ENCODE measurements around the gene ZNF878.
A peak's percentile ranks its signal among the peaks of the same experiment; 100 is the strongest.
"Not testable (repeated sequence)": the region's sequence is repeated elsewhere in the genome, so short reads cannot be mapped to it uniquely, and the experiment has no call there.

The ZNF878 gene

DNA sequence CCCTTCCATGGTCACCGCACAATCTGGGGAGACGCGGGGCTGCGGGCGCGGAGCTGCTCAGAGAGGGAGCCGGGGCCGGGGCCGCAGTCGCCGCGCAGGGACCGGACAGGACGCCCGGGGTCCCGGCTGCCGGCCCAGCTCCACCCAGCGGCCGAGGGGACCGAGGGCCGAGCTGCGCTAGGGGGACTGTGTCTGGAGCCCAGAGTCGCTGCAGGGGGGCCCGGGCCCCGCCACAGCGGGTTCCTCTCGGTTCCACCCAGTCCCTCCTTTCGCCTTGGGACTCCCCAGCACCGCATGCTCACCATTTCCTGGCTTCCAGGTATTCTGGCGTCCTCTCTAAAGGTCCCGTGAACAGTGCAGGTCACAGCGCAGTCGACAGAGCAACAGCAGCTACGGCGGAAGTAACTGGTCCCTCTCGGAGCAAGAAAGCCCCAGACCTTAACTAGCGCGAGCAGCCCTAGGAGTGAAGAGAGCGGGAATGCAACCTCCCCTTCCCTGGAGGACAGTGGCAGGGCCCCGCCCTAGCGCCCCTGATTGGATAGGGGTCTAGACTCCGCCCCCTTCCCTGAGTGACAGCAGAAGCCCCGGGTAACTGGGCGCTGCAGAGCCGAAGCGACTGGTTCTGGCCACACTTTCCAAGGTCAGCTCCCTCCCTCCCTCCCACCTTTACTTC is at the start of gene ZNF878:
TSS of gene ZNF878 (minus strand) at position 465 of the 673 bp plus-strand sequence. CDS start at position 305, 160 bp downstream.
- peak; percentile 18 for DNase-seq (ENCODE audit: low read depth)

DNA sequence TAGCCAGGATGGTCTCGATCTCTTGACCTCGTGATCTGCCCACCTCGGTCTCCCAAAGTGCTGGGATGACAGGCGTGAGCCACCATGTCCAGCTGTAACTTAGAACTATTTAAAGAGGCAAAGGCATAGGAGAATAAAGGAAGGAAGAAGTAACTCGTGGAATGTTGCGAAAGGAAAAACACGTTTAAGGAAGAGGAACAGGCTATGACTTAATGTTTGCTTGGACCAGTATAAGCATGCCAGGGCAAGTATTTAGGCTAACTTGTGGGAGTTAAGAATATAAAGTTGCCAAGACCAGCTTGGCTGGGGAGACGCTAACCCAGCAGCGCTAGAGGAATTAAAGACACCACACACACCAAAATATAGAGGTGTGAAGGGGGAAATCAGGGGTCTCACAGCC is 45.3 kb upstream of the ZNF878 start:
- no peak for DNase-seq (ENCODE audit: low read depth)

DNA sequence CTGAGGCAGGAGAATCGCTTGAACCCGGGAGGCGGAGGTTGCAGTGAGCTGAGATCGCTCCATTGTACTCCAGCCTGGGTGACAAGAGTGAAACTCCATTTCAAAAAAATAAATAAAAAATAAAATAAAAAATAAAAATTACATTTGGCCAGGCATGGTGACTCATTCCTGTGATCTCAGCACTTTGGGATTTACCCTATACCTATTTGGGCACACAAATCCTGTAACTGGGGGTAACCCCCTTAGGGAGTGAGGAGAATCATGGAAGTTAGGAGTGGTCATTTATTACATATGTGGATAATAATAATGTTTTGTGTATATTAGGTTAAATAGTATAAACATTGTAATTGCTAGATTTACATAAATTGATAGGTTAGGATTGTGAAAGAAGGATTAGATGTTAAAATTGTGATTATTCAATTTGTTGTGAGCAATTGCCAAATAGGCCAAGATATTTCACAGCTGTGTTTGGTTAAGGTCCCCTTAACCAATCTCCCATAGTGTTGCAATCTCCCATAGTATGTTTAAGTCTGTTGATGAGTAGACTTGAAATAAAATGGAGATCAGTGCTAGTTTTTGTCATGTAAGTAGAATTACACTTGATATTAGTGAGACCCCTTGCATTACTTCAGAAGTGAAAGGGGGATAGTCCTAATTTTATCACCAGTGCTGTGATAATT is 42.5 kb upstream of the ZNF878 start:
- DNase-seq (ENCODE audit: low read depth), result no peak

GRCh38 chr19:12093777-12094176 is 41.0 kb upstream of the ZNF878 start:
- DNase-seq (ENCODE audit: low read depth), result no peak

- DNase-seq (ENCODE audit: low read depth), result no peak
Measured at GRCh38 chr19:12092956-12093355, 40.2 kb upstream of the ZNF878 start.

DNA sequence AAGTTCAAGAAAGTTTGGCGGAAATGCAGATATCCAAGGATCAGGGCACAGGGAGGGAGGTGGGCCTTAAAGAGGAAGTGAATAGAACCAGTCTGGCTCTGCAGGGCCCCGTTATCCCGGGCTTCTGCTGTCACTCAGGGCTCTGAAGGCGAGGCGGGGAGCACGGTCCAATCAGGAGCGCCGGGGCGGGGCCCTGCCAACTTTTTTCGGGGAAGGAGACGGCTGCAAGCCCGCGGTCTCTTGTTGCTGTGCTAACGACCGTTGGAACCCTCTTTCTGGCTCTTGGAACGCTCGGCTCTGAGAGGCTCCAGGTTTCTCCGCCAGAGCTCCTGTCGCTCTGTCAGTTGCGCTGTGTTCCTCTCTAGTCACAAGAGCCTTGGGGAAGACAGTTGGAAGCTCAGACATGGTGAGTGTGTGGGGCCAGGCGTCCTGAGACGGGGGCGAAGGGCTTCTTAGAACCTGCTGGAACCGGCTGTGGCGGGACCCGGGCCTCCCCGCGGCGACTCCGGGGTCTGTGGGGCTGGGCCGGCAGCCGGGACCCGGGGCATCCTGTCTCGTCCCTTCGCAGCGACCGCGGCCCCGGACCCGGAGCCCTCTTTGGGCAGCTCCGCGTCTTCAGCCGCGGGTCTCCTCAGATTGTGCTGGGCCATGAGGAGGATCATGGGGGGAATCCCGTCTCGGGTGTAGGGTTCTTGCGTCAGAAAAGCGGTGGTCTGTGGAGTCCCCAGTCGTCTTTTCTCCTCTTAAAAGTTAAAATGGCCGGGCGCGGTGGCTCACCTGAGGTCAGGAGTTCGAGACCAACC is 39.5 kb upstream of the ZNF878 start:
- peak; percentile 23 for DNase-seq (ENCODE audit: low read depth)

DNA sequence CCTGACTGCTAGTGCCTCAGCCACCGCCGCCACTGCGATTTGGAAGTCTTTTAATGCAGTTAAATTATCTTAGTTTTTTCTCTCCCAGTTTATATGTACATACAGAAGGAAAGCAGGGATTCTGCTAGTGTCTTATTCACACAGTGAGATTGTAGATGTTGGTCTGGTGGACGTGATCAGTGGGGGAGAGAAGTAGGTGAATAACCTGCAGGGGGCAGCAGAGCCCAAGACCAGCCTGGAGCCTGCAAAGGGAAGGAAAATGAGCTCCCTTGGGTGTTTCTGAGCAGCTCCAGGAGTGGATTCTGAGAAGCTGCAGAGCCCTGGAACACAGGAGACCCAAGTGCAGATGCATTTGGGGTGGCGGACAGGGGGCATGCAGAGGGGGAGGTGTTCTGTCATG is 38.0 kb upstream of the ZNF878 start:
- DNase-seq (ENCODE audit: low read depth), result peak; percentile 30

DNA sequence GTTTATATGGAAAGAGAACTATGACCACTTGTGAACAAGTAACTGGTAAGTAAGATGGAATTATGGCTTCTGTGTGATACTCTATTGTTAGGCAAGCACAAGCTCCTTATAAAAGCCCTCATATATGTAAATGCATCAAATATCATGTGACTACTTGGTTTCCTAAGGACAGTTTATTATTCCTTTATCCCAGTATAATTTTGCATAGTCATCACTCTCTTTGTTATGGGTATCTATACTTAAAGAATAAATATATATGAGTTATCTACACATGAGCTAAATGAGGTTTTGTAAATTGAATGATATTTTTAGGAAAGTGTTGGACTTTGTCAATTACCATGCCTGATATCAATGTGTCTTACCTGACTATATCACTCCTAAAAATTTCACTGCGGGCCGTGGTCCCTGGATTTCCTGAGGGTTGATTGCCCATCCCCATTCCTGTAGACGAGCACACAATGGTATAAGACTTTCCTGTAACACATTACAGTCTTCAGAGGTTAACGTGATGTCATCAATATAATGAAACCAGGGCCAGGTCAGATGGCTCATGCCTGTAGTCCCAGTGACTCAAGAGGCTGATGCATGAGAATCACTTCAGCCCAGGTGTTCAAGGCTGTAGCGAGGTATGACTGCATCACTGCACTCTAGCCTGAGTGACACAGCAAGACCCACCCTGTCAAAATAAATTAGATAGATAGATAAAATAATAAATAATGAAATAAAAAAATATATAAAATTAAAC is 32.5 kb upstream of the ZNF878 start:
- no peak for DNase-seq (ENCODE audit: low read depth)

DNA sequence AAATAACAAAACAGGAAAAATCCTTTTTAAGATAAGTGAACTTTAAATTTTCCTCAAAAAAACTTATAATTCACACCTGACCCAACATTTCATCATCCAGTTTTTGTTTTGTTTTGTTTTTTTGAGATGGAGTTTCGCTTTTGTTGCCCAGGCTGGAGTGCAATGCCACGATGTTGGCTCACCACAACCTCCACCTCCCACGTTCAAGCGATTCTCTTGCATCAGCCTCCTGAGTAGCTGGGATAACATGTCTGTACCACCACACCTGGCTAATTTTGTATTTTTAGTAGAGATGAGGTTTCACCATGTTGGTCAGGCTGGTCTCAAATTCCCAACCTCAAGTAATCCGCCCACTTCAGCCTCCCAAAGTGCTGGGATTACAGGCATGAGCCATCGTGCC is 30.6 kb upstream of the ZNF878 start:
- not testable (repeated sequence) for DNase-seq (ENCODE audit: low read depth)

DNA sequence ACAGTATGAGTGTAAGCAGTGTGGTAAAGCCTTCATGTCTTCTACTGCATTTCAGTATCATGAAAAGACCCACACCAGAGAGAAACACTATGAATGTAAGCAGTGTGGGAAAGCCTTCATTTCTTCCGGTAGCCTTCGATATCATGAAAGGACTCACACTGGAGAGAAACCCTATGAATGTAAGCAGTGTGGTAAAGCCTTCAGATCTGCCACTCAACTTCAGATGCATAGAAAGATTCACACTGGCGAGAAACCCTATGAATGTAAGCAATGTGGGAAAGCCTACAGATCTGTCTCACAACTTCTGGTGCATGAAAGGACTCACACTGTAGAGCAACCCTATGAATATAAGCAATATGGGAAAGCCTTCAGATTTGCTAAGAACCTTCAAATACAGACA is 24.6 kb upstream of the ZNF878 start:
- DNase-seq (ENCODE audit: low read depth), result no peak

GRCh38 chr19:12076331-12076730 is 23.6 kb upstream of the ZNF878 start:
- DNase-seq (ENCODE audit: low read depth), result not testable (repeated sequence)

GRCh38 chr19:12075538-12076139 is 22.9 kb upstream of the ZNF878 start:
- DNase-seq (ENCODE audit: low read depth), result no peak

DNA sequence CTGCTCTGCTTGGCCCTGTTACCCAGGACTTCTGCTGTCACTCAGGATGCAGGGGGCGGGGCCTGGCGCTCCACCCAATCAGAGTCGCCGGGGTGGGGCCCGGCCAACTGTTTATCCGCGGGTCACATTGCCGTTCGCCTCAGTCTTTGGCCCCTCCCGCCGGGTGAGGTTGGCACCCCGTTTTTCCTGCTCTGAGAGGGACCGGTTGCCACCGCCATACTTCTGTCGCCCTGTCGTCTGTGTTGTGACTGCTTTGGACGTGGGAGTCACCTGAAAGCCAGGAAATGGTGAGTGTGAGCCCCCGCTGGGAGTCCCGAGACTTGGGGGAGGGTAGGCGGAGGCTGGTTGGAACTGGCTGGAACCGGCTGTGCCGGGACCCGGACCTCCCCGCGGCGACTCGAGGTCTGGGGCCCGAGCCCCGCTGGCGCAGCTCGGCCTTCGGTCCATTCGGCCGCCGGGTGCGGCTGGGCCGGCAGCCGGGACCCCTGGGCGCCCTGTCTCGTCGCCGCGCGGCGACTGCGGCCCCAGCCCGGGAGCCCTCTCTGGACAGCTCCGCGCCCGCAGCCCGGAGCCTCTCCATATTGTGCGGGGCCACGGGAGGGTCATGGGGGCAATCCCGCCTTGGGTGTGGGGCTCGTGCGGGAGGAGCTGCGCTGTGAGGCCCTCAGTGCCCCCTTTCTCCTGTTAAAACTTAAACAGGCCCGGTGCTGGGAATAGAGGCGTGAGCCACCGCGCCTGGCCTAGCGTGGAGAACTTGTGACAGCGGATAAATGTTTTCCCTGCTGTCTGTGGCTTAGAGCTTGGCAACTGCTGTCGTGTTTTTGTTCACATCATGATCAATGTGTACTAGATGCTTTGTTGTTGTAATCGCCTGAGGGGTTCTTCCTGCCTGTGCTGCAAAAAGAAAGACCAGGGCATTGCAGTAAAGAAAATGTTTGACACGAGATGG is 12.1 kb upstream of the ZNF878 start, which contains the start of gene ZNF844:
TSS of gene ZNF844 (plus strand) at position 142 of the 949 bp plus-strand sequence. CDS start at position 285, 143 bp downstream.
- DNase-seq (ENCODE audit: low read depth), result peak; percentile 59

- no peak for DNase-seq (ENCODE audit: low read depth)
Measured at GRCh38 chr19:12055784-12056183, 3.0 kb upstream of the ZNF878 start.

DNA sequence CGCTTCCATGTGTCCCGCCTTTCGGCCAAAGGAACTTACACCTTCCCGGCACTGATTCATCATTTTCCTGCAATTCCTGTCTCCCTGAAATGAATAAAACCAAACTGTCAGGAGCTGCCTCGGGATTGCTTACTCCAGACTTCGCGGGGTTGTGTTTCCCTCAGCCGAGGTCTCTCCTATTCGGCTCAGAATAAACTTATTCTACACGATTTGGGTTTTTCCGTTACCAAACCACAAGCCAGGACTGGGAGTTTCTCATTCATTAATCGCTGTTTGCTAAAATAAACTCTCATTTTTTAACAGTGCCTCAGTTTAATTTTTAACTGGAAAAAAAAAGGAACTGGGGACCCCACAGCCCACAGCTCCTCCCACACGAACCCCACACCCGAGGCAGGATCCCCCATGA is 667 bp downstream of the ZNF878 start:
- DNase-seq (ENCODE audit: low read depth), result no peak

- DNase-seq (ENCODE audit: low read depth), result no peak
Measured at GRCh38 chr19:12047868-12048267, 4.9 kb downstream of the ZNF878 start.

DNA sequence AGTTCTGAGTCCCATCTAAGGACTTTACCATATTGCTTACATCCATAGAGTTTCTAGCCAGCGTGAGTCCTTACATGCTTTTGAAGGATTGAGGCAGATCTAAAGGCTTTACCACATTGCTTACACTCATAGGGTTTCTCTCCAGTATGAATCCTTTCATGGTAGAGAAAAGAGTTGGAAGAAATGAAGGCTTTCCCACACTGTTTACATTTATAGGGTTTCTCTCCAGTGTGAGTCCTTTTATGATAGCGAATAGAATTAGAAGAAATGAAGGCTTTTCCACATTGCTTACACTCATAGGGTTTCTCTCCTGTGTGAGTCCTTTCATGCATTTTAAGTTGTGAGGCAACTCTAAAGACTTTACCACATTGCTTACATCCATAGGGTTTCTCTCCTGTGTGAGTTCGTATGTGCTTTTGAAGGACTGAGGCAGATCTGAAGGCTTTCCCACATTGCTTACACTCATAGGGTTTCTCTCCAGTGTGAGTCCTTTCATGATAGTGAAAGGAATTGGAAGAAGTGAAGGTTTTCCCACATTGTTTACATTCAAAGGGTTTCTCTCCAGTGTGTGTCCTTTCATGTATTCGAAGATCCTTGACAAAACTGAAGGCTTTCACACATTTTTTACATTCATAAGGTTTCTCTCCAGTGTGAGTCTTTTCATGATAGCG is 8.9 kb downstream of the ZNF878 start:
- DNase-seq (ENCODE audit: low read depth), result no peak

GRCh38 chr19:12042893-12043292 is 9.9 kb downstream of the ZNF878 start:
- no peak for DNase-seq (ENCODE audit: low read depth)

GRCh38 chr19:12035220-12036172 is 17.3 kb downstream of the ZNF878 start, which contains the start of gene ZNF433:
ZNF433 (minus strand) TSS chr19:12035679; CDS start chr19:12035539, 140 bp downstream.
- DNase-seq (ENCODE audit: low read depth), result peak; percentile 55
